GM19328 (cell line): Measurements from ENCODE around the gene ZMIZ1.

Experiments used
- ATAC-seq: cut with Tn5 transposase; IDR thresholded peaks from one replicate; pipeline ENCODE4 v1.9.1; 2021; ENCODE audit warnings: mild to moderate bottlenecking, moderate library complexity; ENCODE audit not compliant: unreplicated experiment

The ZMIZ1 gene

DNA sequence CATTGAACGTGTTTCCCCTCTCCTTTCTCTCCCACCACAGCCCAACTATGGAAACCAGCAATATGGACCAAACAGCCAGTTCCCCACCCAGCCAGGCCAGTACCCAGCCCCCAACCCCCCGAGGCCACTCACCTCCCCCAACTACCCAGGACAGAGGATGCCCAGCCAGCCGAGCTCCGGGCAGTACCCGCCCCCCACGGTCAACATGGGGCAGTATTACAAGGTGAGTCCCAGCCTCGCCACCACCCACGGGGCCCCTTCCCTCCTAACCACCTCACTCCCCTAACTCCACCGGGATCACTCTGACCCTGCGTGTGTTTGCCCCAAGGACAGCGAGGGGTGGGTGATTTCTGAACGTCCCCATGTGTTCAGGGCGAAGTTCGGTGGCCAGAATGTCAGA lies 227.7 kb downstream of the ZMIZ1 start:
- ATAC-seq = no peak

- no peak for ATAC-seq
Observed at GRCh38 chr10:79298403-79299244, 229.9 kb downstream of the ZMIZ1 start.

DNA sequence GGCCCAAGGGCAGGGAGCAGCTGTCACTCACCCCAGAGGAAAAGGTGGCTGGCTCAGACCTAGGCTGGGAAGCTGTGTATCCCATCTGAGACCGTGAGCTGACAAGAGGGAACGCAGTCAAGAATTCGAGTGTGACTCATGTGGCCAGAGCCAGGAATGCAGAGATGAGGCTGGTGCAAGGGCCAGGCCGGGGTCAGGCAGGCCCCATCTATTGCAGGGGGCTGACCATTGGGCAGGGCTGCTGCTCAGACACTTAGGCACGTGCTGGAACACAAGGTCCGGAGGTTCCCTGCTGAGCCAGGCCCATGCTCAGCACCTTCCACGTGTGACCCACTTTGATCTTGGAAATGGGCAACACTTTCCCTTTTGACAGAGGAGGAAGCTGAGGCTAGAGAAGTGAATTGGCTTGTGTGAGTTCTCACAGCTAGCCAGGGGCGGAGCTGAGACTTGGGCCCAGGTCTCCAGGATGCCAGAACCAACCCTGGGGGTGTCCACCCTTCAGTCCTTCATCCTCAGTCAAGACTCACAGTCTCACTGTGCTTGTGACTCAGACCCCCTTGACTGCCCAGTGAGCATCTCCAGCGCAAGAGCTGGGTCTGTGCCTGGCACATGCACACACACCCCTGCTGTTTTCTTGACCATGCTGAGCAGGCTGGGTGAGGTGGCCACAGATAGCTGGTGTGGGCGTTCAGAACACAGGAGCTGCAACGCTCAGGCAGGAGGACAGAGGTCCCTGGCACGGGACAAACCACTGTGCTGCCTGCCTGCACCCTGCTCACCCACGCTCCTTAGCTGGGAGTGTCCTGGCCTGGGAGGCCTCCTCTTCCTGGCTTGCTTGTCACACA lies 230.9 kb downstream of the ZMIZ1 start:
- no peak for ATAC-seq

DNA sequence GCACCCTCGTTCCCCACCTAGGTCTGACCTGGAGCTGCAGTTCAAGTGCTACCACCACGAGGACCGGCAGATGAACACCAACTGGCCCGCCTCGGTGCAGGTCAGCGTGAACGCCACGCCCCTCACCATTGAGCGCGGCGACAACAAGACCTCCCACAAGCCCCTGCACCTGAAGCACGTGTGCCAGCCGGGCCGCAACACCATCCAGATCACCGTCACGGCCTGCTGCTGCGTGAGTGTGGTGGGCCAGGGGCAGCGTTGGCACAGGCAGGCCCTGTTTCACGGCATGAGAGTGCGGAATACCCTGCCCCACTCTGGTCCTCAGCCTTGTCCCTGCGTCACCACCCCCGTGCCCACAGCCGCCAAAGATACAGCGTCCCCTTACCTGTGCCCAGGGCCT lies 231.9 kb downstream of the ZMIZ1 start:
- no peak for ATAC-seq

GRCh38 chr10:79301754-79302530 lies 233.2 kb downstream of the ZMIZ1 start:
- ATAC-seq = no peak

GRCh38 chr10:79303631-79304478 lies 235.1 kb downstream of the ZMIZ1 start:
- no peak for ATAC-seq

GRCh38 chr10:79304479-79305087 lies 235.8 kb downstream of the ZMIZ1 start:
- no peak for ATAC-seq

DNA sequence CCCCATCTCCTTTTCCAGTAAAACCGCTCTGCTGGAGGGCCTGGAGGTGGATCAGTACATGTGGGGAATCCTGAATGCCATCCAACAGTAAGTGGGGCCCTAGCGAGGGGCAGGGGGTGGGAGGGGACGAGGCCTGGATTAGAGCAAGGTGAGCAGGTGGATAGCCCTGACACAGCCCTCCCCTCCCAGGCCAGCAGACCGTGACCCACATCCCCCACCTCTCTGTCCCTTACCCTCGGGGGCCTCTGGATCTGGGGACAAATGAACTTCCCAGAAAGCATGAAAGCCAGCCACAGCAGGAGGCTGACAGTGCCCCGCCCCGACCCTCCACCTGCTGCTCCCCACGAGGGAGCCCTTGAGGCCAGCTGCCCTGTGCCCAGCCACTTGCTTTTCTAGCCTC lies 236.7 kb downstream of the ZMIZ1 start:
- no peak for ATAC-seq

DNA sequence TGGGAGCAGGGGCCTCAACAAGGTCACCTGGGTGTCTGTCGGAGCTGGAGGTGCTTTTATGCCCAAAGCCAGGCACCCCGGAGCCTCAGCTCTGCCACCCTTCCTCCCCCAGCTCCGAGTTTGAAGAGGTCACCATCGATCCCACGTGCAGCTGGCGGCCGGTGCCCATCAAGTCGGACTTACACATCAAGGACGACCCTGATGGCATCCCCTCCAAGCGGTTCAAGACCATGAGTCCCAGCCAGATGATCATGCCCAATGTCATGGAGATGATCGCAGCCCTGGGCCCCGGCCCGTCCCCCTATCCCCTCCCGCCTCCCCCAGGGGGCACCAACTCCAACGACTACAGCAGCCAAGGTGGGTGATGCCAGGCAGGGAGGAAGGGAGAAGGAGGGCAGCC lies 237.2 kb downstream of the ZMIZ1 start:
- ATAC-seq = no peak

GRCh38 chr10:79306644-79307220 lies 238.0 kb downstream of the ZMIZ1 start:
- ATAC-seq = no peak

GRCh38 chr10:79308016-79308415 lies 239.2 kb downstream of the ZMIZ1 start:
- ATAC-seq = no peak

DNA sequence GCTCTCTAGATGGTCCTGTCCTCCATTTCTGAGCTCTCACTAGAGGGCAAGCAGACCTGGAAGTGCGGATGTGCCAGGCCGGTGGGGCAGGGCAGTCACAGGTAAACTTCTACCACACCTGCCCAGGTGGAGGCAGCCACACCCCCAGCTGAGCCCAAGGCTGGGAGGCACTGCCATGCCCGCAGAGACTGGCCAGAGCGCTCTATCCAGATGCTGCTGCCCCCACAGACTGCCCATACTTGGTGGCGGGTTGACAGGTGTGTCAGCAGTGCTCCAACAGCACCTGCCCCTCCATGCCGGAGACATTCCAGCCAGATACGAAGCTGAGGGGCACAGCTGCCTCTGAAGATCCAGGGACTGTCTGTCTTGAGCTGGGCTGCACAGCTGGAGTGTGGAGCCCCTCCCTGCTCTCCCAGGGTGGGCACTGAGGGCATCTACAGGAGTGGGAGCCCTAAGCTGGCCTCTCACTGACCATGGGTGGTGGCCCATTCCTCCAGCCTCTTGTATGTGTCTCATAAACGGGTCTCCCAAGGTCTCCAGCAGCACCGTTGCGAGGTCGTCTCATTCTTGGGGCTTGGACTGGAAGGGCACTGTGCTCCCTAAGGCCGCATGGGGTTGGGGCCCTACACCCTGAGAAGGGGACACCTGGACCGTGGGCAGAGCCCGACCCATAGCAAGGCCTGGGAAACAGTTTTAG lies 240.4 kb downstream of the ZMIZ1 start:
- no peak for ATAC-seq

GRCh38 chr10:79310200-79310865 lies 241.6 kb downstream of the ZMIZ1 start:
- ATAC-seq = no peak

DNA sequence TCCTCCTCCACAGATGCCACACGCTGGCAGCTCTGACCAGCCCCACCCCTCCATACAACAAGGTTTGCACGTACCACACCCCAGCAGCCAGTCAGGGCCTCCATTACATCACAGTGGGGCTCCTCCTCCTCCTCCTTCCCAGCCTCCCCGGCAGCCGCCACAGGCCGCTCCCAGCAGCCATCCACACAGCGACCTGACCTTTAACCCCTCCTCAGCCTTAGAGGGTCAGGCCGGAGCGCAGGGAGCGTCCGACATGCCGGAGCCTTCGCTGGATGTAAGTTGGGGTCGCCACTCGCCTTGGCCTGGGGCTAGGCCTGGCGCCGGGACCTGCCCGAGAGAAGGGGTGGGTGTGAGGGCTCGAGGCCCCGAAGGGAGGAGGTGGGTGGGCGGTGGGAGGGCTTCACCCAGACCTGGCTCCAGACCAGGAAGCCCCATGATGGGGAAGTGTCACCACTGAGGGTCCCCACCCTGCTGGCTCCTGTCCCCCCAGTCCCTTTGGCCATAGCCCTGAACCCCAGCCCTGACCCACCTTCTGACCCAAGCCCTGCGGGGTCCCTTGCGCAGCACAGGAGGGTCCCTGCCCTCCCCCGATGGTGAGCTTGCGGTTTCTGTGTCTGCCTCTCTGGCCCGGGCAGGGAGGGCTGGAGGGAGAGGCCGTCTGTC lies 242.3 kb downstream of the ZMIZ1 start:
- ATAC-seq = no peak

- no peak for ATAC-seq
Observed at GRCh38 chr10:79311581-79312407, 243.0 kb downstream of the ZMIZ1 start.

DNA sequence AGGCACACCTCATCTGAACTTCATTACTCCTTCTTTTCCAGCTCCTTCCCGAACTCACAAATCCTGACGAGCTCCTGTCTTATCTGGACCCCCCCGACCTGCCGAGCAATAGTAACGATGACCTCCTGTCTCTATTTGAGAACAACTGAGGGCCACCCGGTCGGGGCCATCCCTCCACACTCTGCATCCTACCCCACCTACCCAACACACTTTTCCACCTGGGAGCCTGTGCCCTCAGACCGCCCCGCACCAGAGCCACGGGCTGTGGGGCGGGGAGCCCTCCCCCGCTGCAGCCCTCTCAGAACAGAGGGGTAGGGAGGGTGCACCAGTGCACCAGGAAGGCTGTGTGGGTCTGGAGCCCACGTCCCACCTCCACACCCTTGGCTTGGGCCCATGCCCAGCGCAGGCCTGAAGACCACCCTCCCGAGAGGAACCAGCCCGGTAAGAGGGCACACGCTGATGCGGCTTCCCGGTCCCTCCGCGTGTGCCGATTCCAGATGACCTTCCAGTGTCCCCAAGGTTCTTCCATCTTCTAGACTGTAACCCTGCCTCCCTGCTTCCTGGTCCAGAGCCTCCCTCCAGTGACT lies 243.9 kb downstream of the ZMIZ1 start:
- no peak for ATAC-seq

DNA sequence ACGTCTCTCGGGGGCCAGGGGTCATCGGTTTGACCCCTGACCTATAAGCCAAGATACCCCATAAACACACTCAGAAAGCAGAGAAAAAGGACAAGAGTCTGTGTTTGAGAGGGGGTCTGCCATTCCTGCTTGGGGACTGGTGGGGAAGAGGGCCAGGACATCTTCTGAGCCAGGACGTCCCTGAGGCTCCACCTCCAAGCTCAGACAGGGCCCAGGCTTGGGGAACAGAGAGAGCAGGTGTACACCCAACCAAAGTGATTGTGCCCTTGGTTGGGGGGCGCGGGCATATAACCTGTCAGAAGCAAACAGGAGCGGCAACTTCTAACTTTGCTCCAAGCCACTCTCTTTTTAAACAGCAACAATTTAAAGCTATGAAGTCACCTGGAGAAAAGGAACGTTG lies 244.6 kb downstream of the ZMIZ1 start:
- ATAC-seq = no peak
